Measurements from ENCODE around the gene EFCAB6.

The EFCAB6 gene

DNA sequence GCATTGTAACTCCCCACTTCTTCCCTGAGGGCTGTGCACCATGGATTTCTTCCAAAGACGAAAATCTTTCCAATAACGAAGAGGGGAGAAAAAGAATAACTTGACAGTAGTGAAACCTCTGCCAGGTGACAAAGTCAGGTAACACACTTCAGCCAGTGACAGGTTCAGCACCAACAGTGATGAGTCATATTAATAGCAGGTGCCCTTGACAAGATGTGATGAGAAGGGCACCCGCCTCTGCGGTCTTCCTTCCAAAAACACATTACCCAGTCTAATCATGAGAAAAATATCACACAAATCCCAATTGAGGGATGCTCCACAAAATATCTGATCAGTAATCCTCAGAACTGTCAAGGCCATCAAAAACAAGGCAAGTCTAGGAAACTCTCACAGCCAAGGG is 157.8 kb downstream of the EFCAB6 start:
- DNase-seq (ENCODE audit: low read depth in 2 of 2) = no peak
- H3K4me3 ChIP-seq (replicated peaks in 1 of 2; ENCODE audit: low read depth in 2 of 2, low read length in 2 of 2) = no peak overlapping the region
- TF ChIP-seq, protein P1, sequence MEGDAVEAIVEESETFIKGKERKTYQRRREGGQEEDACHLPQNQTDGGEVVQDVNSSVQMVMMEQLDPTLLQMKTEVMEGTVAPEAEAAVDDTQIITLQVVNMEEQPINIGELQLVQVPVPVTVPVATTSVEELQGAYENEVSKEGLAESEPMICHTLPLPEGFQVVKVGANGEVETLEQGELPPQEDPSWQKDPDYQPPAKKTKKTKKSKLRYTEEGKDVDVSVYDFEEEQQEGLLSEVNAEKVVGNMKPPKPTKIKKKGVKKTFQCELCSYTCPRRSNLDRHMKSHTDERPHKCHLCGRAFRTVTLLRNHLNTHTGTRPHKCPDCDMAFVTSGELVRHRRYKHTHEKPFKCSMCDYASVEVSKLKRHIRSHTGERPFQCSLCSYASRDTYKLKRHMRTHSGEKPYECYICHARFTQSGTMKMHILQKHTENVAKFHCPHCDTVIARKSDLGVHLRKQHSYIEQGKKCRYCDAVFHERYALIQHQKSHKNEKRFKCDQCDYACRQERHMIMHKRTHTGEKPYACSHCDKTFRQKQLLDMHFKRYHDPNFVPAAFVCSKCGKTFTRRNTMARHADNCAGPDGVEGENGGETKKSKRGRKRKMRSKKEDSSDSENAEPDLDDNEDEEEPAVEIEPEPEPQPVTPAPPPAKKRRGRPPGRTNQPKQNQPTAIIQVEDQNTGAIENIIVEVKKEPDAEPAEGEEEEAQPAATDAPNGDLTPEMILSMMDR (IDR thresholded peaks at IDR 0.05; ENCODE audit: low read depth, low read length) = no peak

DNA sequence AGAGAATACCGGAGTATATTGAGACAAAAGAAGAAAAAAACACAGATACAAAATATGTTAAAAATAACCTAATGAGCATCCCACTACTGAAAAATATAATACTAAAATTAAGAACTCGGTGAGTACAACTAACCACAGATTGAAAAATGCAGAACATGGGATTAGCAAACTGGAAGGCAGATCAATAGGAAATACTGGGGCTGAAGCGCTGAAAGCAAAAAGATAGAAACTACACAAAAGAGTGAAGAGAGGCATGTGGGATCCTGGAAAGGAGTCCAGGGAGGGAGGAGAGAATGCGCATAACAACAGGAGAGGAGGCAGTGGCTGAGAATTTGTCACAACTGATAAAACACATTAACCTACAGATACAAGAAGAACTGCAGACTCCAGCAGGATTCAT is 159.3 kb downstream of the EFCAB6 start:
- TF ChIP-seq, protein P1 (IDR thresholded peaks at IDR 0.05; ENCODE audit: low read depth, low read length) = no peak
- H3K4me3 ChIP-seq (replicated peaks in 1 of 2; ENCODE audit: low read depth in 2 of 2, low read length in 2 of 2) = no peak overlapping the region
- no peak for DNase-seq (ENCODE audit: low read depth in 2 of 2)

DNA sequence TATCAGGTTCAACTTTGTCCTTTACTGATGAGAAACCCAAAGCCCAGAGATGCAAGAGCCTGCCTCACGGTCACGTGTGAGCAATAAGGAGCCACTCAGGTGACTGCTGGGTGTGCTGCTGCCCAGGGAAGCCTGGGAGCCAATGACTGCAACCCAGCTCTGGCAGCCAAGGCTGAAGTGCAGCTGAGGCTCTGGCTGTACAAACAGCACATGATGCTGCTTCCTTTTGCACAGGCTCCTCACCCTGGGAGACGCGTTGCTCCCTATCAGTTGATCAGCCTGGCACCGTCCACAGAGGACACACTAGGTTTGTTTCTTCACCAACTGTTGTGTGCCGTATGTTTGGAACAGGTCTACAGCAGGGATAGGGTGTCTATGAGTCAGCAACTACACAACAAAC is 168.7 kb downstream of the EFCAB6 start:
- DNase-seq (ENCODE audit: low read depth in 2 of 2) = no peak
- TF ChIP-seq, protein P1 (IDR thresholded peaks at IDR 0.05; ENCODE audit: low read depth, low read length) = no peak

DNA sequence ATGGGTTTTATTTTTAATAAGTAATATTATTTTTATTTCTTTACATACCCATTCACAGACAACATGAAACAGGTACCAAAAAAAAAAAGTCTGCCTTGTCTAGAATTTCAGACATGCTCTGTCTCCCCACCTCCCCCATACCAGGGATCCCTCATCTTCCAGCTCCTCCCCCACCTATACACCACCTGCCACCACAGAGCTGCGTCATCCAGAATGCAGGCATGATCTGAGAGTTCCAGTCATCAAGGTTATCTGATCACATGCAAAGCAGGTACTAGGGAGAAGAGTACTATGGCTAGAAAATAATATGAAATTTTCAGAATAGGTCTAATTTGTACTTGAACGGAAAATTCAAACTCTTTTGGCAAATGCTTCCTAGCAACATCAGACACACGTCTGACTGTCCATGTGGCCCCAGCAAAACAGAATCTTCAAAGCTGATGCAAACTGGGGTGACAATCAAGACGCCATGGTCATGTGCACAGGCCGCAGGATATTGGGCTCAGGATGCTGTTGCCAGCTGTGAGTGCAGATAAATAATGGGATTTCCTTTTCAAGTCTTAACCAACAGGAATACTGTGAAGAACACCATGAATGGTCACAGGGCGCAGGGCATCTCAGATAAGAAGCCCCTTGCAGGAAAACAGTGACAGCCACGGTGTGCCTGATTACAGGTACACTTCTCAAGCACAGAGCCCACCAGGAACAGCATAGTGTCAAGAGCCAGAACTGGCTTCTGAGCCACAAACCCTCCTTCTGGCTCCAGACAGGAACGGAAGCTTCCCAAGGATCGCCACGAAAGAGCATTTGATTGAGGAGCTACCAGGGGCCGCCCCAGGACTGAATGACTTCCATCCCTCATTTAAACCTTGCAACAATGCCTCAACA is 169.5 kb downstream of the EFCAB6 start:
- H3K4me3 ChIP-seq (replicated peaks in 1 of 2; ENCODE audit: low read depth in 2 of 2, low read length in 2 of 2) = no peak overlapping the region
- TF ChIP-seq, protein P1 (IDR thresholded peaks at IDR 0.05; ENCODE audit: low read depth, low read length) = no peak
- no peak for DNase-seq (ENCODE audit: low read depth in 2 of 2)

More for the DNA sequence above, 168.7 kb downstream of the EFCAB6 start:
- H3K4me3 ChIP-seq (replicated peaks in 1 of 2; ENCODE audit: low read depth in 2 of 2, low read length in 2 of 2) = no peak overlapping the region

DNA sequence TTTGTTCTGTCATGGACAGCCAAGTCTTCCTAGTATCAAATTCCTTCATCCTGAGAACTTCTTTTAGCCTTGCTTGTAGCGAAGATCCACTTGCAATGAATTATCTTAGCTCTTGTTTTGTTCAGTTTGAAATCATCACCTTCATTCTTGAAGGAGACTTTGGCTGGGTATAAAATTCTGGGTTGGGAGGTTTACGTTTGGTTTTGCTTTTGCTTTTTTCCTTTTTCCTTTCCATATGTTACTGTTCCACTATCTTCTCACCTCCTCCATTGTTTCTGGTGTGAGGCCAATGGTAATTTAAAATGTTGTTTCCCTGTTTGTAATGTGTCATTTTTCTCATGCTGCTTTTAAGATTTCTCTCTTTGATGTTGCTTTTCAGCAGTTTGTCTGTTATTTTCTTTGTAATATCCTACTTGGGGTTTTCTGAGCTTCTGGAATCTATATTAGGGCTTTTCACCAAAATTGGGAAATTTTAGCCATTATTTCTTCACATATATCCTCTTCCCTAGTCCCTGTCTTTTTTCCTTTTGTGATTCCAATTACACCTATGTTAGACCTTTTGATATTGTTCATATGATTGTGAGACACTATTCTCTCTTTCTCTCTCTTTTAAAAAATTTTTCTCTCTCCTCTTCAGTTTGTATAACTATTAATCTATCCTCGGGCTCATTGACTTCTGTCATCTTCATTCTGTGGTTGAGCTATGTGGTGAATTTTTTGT is 172.7 kb downstream of the EFCAB6 start:
- TF ChIP-seq, protein P1 (IDR thresholded peaks at IDR 0.05; ENCODE audit: low read depth, low read length) = no peak
- no peak for DNase-seq (ENCODE audit: low read depth in 2 of 2)
- H3K4me3 ChIP-seq (replicated peaks in 1 of 2; ENCODE audit: low read depth in 2 of 2, low read length in 2 of 2) = no peak overlapping the region

DNA sequence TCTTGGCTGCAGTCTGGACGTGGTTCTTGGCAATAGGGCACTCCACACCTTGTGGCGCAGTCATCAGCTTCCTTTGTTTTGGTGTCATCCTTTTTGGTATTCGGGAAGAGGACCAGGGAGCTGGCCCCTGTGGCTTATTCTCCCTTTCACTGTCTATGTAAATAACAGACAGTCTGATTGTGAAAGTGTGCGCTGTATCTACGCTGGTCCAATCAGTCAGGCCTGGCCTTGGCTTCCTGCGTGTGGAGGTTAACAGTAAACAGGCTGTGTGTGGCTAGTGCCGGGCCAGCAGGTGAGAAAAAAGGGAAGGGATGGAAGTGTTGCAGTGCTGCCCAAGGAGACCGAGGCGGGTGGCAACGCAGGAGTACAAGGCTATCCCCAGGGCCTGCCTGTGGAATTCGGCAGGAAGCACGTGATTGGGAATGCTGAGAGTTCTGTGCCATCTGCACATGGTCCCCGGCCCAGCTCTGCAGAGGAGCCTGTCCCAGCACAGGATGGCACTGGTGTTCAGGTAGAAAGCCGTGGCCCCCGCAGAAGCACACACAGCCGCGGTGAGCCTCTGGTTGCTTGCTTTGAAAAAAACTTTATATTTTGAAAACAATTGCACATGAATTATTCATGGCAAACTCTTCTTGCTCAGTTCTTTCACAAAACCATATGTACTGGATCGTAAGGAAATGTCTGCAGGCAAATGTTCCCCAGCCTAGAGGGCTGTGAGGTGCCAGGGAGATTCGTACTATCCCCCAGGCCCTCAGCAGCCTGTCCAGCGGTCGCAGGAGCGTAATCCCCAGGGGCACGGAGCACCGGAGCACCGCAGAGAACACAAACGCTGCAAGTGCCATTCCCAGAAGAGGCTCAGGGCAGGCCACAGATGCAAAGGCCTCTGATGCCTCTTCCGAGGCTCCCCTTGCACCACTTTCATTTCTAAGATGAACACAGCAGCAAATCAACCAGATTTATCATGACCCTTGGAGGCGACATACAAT is 174.5 kb downstream of the EFCAB6 start:
- TF ChIP-seq, protein P1 (IDR thresholded peaks at IDR 0.05; ENCODE audit: low read depth, low read length) = no peak
- DNase-seq (ENCODE audit: low read depth in 2 of 2) = no peak
- no peak overlapping the region for H3K4me3 ChIP-seq (replicated peaks in 1 of 2; ENCODE audit: low read depth in 2 of 2, low read length in 2 of 2)

All from cardiac fibroblast (primary cell).